ENCODE measurements around the gene GALNT2. TPM values are rescaled to one million over a fixed set of nuclear protein-coding genes. Genes with fewer than 3 reads are reported as not detected.
A peak's percentile ranks its signal among the peaks of the same experiment; 100 is the strongest.

Gene GALNT2
- total RNA-seq, 1 experiment from 2014 or later: 141 TPM

DNA sequence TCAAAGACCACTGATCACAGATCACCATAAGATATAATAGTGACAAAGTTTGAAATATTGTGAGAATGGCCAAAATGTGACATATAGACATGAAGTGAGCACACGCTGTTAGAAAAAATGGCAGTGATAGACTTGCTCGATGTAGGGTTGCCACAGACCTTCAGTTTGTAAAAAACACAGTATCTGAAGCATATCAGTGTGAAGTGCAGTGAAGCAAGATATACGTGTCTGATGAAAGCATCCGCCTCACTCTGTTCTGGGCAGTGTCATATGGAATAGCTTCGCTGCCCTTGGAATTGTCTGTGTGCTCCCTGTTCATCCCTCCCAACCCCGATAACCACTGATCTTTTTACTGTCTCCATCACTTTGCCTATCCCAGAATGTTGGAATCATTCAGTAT is 50.7 kb downstream of the GALNT2 start:
- Mint-ChIP-seq H3K36me3 (ENCODE audit: insufficient read depth, unreplicated experiment) (peaks cover 19% of the 10 kb centered on the region), H3K27me3 (ENCODE audit: unreplicated experiment) (no peaks in the 10 kb centered on the region), H3K4me1 (ENCODE audit: low read depth, unreplicated experiment) (peaks cover 12% of the 10 kb centered on the region), H3K9me3 (ENCODE audit: low read depth, unreplicated experiment) (no peaks in the 10 kb centered on the region), H3K4me3 (ENCODE audit: low read depth, unreplicated experiment) (no peak overlapping the region), H3K27ac (ENCODE audit: unreplicated experiment) (no peak overlapping the region)
- DNase-seq: no peak
- no TSS peak for BruUV-seq (replicated peaks)
- TF ChIP-seq, protein P1, sequence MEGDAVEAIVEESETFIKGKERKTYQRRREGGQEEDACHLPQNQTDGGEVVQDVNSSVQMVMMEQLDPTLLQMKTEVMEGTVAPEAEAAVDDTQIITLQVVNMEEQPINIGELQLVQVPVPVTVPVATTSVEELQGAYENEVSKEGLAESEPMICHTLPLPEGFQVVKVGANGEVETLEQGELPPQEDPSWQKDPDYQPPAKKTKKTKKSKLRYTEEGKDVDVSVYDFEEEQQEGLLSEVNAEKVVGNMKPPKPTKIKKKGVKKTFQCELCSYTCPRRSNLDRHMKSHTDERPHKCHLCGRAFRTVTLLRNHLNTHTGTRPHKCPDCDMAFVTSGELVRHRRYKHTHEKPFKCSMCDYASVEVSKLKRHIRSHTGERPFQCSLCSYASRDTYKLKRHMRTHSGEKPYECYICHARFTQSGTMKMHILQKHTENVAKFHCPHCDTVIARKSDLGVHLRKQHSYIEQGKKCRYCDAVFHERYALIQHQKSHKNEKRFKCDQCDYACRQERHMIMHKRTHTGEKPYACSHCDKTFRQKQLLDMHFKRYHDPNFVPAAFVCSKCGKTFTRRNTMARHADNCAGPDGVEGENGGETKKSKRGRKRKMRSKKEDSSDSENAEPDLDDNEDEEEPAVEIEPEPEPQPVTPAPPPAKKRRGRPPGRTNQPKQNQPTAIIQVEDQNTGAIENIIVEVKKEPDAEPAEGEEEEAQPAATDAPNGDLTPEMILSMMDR (IDR thresholded peaks at IDR 0.05; ENCODE audit: unreplicated experiment): no peak
- CTCF ChIA-PET: no interaction called here
- intact Hi-C loops (cut with micrococcal nuclease; ENCODE audit: unreplicated experiment): no loop called here

DNA sequence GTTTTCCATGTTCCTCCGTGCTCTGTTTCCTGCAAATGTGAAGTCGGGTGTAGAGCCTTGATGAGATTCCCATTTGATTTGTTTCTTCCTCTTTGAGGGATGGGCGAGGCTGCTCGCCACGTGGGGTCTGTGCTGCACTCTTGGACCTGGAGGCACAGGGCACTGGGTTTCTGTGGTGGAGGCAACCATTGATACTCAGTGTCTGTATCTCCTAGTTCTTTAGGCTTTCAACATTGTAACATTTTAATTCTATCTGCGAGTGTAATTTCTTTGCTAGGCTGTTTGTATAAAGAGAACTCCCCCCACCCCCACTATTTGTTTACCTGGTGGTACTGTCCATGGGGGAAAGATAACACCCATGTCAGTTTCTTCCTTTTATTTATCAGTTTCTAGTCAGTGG is 52.3 kb downstream of the GALNT2 start:
- Mint-ChIP-seq H3K36me3 (ENCODE audit: insufficient read depth, unreplicated experiment) (peaks cover 16% of the 10 kb centered on the region), H3K27me3 (ENCODE audit: unreplicated experiment) (no peaks in the 10 kb centered on the region), H3K9me3 (ENCODE audit: low read depth, unreplicated experiment) (no peaks in the 10 kb centered on the region), H3K4me3 (ENCODE audit: low read depth, unreplicated experiment) (no peak overlapping the region), H3K4me1 (ENCODE audit: low read depth, unreplicated experiment) (peaks cover 12% of the 10 kb centered on the region), H3K27ac (ENCODE audit: unreplicated experiment) (no peak overlapping the region)
- DNase-seq: no peak
- CTCF ChIA-PET: interaction anchor here (0.6 kb wide), 1 partner anchor 36 kb away, joined by 4 read pairs; no protein-coding TSS in a partner anchor
- intact Hi-C loops (cut with micrococcal nuclease; ENCODE audit: unreplicated experiment): no loop called here
- TF ChIP-seq, protein P1 (IDR thresholded peaks at IDR 0.05; ENCODE audit: unreplicated experiment): no peak
- no TSS peak for BruUV-seq (replicated peaks)

DNA sequence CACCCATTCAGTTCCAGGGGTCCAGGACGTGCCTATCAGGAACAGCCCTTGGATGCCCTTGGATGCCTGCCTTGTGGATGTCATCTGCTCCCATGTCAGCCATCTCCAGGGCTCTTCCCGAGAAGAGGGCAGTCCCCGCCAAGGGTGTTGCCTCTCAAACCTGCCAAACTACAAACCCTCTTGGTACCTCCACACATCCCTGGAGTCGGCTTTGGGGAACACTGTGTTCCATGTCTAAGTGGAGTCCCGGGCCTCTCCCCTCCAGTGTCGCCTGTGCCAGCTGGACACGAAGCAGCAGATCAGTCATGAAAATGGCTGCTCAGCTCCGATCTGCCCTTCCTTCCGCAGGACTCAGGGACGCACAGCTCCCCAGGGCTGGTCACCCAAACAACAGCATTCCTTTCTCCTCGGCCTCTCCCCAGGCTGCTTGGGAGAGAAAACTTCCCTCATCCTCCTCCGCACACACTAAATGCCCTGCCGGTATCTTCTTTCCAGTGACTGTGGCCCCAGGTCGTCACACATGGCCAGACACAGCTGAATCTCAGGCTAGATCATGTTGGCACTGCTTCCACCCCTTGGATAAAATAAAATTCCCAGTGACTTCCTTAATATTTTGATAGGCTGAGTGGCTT is 53.4 kb downstream of the GALNT2 start:
- Mint-ChIP-seq H3K4me1 (ENCODE audit: low read depth, unreplicated experiment) (peaks cover 19% of the 10 kb centered on the region), H3K9me3 (ENCODE audit: low read depth, unreplicated experiment) (no peaks in the 10 kb centered on the region), H3K36me3 (ENCODE audit: insufficient read depth, unreplicated experiment) (peaks cover 11% of the 10 kb centered on the region), H3K27me3 (ENCODE audit: unreplicated experiment) (no peaks in the 10 kb centered on the region), H3K27ac (ENCODE audit: unreplicated experiment) (peak overlapping the region; percentile 22), H3K4me3 (ENCODE audit: low read depth, unreplicated experiment) (no peak overlapping the region)
- intact Hi-C loops (cut with micrococcal nuclease; ENCODE audit: unreplicated experiment): no loop called here
- no peak for DNase-seq
- CTCF ChIA-PET: no interaction called here
- TF ChIP-seq, protein P1 (IDR thresholded peaks at IDR 0.05; ENCODE audit: unreplicated experiment): no peak
- no TSS peak for BruUV-seq (replicated peaks)

DNA sequence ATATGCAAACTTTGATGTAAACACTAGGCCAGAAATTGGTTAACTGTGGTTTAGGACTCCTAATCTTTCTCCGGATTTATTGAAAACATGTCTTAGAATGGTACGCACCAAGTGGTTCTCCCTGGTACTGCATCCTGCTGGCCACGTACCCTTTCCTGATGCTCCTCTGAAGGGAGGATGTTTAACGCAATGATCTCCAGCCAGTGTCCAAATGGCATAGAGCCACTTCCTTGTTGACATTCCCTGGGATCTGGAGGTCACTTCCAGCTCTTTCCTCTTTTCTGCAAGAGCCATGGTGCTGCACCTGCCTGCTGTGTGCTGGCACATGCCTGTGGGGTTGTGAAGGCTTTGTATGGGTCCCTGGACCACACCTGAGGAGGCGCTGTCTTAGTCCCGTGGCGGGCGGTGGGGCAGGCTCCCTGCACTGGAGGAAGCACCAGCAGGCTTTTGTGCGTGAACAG is 53.9 kb downstream of the GALNT2 start:
- no peaks in the 10 kb centered on the region for H3K27me3 Mint-ChIP-seq (ENCODE audit: unreplicated experiment)
- no TSS peak for BruUV-seq (replicated peaks)
- H3K4me3 Mint-ChIP-seq (ENCODE audit: low read depth, unreplicated experiment): no peak overlapping the region
- DNase-seq: peak; percentile 38
- peaks cover 24% of the 10 kb centered on the region for H3K4me1 Mint-ChIP-seq (ENCODE audit: low read depth, unreplicated experiment)
- H3K36me3 Mint-ChIP-seq (ENCODE audit: insufficient read depth, unreplicated experiment): peaks cover 15% of the 10 kb centered on the region
- intact Hi-C loops (cut with micrococcal nuclease; ENCODE audit: unreplicated experiment): no loop called here
- CTCF ChIA-PET: interaction anchor here (1.0 kb wide), 1 partner anchor 9 kb away, joined by 4 read pairs; no protein-coding TSS in a partner anchor
- H3K9me3 Mint-ChIP-seq (ENCODE audit: low read depth, unreplicated experiment): no peaks in the 10 kb centered on the region
- H3K27ac Mint-ChIP-seq (ENCODE audit: unreplicated experiment): peak overlapping the region; percentile 22
- TF ChIP-seq, protein P1 (IDR thresholded peaks at IDR 0.05; ENCODE audit: unreplicated experiment): peak; percentile 71

Data from Calu3 (cell line).